ENCODE measurements around the gene STEAP2. TPM values are rescaled to one million over a fixed set of nuclear protein-coding genes. Genes with fewer than 3 reads are reported as not detected.

Gene STEAP2
- total and polyA plus RNA-seq, 2 donors (not counting 3 experiments of a cell fraction or from before 2014, with no cell fraction given) = 4.2 to 4.6 TPM

- no TSS peak for BruUV-seq (replicated peaks)
- DNase-seq (ENCODE audit: low read depth, low spot score) (no peak), FAIRE-seq (no peak)
- no peaks in the 10 kb centered on the region for H3K79me2 ChIP-seq (ENCODE audit: control insufficient read depth, insufficient read depth, low read length)
- H3K9ac ChIP-seq (replicated peaks; ENCODE audit: extremely low read depth, insufficient read depth, low read length) = no peak overlapping the region
- H3K27me3 ChIP-seq (ENCODE audit: control insufficient read depth in 2 of 2, insufficient read depth in 2 of 2, low read length in 2 of 2) = no peaks in the 10 kb centered on the region
- peaks cover 3% of the 10 kb centered on the region for H3K4me1 ChIP-seq (ENCODE audit: control insufficient read depth, extremely low read depth, insufficient read depth, low read length)
- H3K36me3 ChIP-seq (ENCODE audit: control insufficient read depth in 2 of 2, extremely low read depth in 1 of 2, insufficient read depth in 2 of 2, low read length in 2 of 2) = no peaks in the 10 kb centered on the region
- POLR2A ChIA-PET = no interaction called here
- H3K4me3 ChIP-seq (replicated peaks in 1 of 3; ENCODE audit: insufficient read depth in 1 of 3, low read depth in 1 of 3, low read length in 3 of 3) = no peak overlapping the region
- CTCF ChIA-PET = interaction anchor here (1.0 to 3.6 kb wide), 3 partner anchors 47 to 108 kb away, joined by 4 to 33 read pairs (median 10); partner anchors contain the start of genes STEAP1 and STEAP2
- no peaks in the 10 kb centered on the region for H3K9me3 ChIP-seq (replicated peaks; ENCODE audit: control insufficient read depth, insufficient read depth, low read length)
- TF ChIP-seq CTCF (IDR thresholded peaks at IDR 0.05; ENCODE audit: extremely low read depth in 1 of 2, insufficient read depth in 1 of 2, low read depth in 1 of 2, low read length in 2 of 2) (no peak), MAX (IDR thresholded peaks at IDR 0.05; ENCODE audit: insufficient read depth, insufficient read length) (no peak), JUN (IDR thresholded peaks at IDR 0.05; ENCODE audit: borderline replicate concordance, insufficient read depth, insufficient read length, low read depth) (no peak), EZH2 (IDR thresholded peaks at IDR 0.05; ENCODE audit: borderline replicate concordance, low read depth, low read length, severe bottlenecking) (no peak)
- intact Hi-C loops (cut with micrococcal nuclease) (no loop called here), dilution Hi-C loops (cut with MboI; ENCODE audit: extremely low pct_ligation_motif_present, low sequenced_read_pairs) (no loop called here)
- H3K27ac ChIP-seq (ENCODE audit: insufficient read depth, low read depth, low read length) = no peak overlapping the region
- H2AFZ ChIP-seq (ENCODE audit: low read depth, low read length) = no peak overlapping the region
- H3K4me2 ChIP-seq (ENCODE audit: insufficient read depth, low read length) = no peak overlapping the region
- H4K20me1 ChIP-seq (replicated peaks; ENCODE audit: control insufficient read depth, extremely low read depth, insufficient read depth, low read length) = no peaks in the 10 kb centered on the region
- H3K9me1 ChIP-seq (replicated peaks; ENCODE audit: control insufficient read depth, extremely low read depth, insufficient read depth, low read length) = no peaks in the 10 kb centered on the region
These were observed 49.9 kb downstream of the STEAP2 start for GRCh38 chr7:90261441-90261840.

GRCh38 chr7:90262438-90262837 is 50.9 kb downstream of the STEAP2 start:
- Histone ChIP-seq H3K27me3 (ENCODE audit: control insufficient read depth in 2 of 2, insufficient read depth in 2 of 2, low read length in 2 of 2) (no peaks in the 10 kb centered on the region), H3K36me3 (ENCODE audit: control insufficient read depth in 2 of 2, extremely low read depth in 1 of 2, insufficient read depth in 2 of 2, low read length in 2 of 2) (no peaks in the 10 kb centered on the region), H3K9ac (replicated peaks; ENCODE audit: extremely low read depth, insufficient read depth, low read length) (no peak overlapping the region), H3K4me3 (replicated peaks in 1 of 3; ENCODE audit: insufficient read depth in 1 of 3, low read depth in 1 of 3, low read length in 3 of 3) (no peak overlapping the region), H3K27ac (ENCODE audit: insufficient read depth, low read depth, low read length) (no peak overlapping the region), H2AFZ (ENCODE audit: low read depth, low read length) (no peak overlapping the region), H4K20me1 (replicated peaks; ENCODE audit: control insufficient read depth, extremely low read depth, insufficient read depth, low read length) (no peaks in the 10 kb centered on the region), H3K79me2 (ENCODE audit: control insufficient read depth, insufficient read depth, low read length) (no peaks in the 10 kb centered on the region), H3K9me3 (replicated peaks; ENCODE audit: control insufficient read depth, insufficient read depth, low read length) (no peaks in the 10 kb centered on the region), H3K9me1 (replicated peaks; ENCODE audit: control insufficient read depth, extremely low read depth, insufficient read depth, low read length) (no peaks in the 10 kb centered on the region), H3K4me2 (ENCODE audit: insufficient read depth, low read length) (no peak overlapping the region), H3K4me1 (ENCODE audit: control insufficient read depth, extremely low read depth, insufficient read depth, low read length) (peaks cover 8% of the 10 kb centered on the region)
- no peak for FAIRE-seq
- POLR2A ChIA-PET = no interaction called here
- intact Hi-C loops (cut with micrococcal nuclease) (loop anchor here (1.0 to 2.0 kb wide), 4 partner anchors 36 to 156 kb away; partner anchors contain the start of genes STEAP1 and STEAP2), dilution Hi-C loops (cut with MboI; ENCODE audit: extremely low pct_ligation_motif_present, low sequenced_read_pairs) (no loop called here)
- BruUV-seq (replicated peaks) = no TSS peak
- no peak for TF ChIP-seq JUN (IDR thresholded peaks at IDR 0.05; ENCODE audit: borderline replicate concordance, insufficient read depth, insufficient read length, low read depth)
- peak in 1 of 2 donors; percentile 15 for TF ChIP-seq CTCF (IDR thresholded peaks at IDR 0.05; ENCODE audit: extremely low read depth in 1 of 2, insufficient read depth in 1 of 2, low read depth in 1 of 2, low read length in 2 of 2)
- CTCF ChIA-PET = interaction anchor here (3.1 to 4.8 kb wide), 2 partner anchors 109 to 165 kb away, joined by 19 to 38 read pairs; partner anchors contain the start of gene STEAP1
- peak; percentile 54 for DNase-seq (ENCODE audit: low read depth, low spot score)
